Skin epidermis (tissue), 12 donors: Measurements from ENCODE around the gene ECEL1.
"Not testable (repeated sequence)": the region's sequence is repeated elsewhere in the genome, so short reads cannot be mapped to it uniquely, and the experiment has no call there.

ENCODE experiments used
- H3K27ac ChIP-seq, 21 experiments: fragments of 200-600 bp; sonication (generic) in 11 of 21; one replicate each; pipeline ENCODE4 v1.5.0; 2020; ENCODE audit warnings: mild to moderate bottlenecking in 3 of 21, inconsistent platforms in 2 of 21, moderate library complexity in 2 of 21
- H3K4me3 ChIP-seq, 7 experiments: fragments of 200-600 bp; sonication (generic) in 2 of 7; one replicate each; pipeline ENCODE4 v1.5.0; 2020; ENCODE audit warnings: inconsistent platforms in 2 of 7, mild to moderate bottlenecking in 2 of 7, moderate library complexity in 1 of 7

The ECEL1 gene

DNA sequence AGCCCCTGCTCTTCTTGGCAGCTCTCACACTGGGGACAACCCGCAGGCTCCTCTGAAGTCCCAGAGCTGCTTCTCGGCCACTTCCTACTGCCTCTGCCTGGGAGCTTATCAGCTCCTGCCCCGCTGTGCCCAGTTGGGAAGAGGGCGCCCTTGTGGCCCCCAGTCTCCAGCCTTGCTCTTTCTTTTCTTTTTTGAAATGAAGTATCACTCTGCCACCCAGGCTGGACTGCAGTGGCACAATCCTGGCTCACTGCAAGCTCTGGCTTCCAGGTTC lies 52.3 kb downstream of the ECEL1 start:
- H3K27ac ChIP-seq: no peak overlapping the region
- no peak overlapping the region for H3K4me3 ChIP-seq

DNA sequence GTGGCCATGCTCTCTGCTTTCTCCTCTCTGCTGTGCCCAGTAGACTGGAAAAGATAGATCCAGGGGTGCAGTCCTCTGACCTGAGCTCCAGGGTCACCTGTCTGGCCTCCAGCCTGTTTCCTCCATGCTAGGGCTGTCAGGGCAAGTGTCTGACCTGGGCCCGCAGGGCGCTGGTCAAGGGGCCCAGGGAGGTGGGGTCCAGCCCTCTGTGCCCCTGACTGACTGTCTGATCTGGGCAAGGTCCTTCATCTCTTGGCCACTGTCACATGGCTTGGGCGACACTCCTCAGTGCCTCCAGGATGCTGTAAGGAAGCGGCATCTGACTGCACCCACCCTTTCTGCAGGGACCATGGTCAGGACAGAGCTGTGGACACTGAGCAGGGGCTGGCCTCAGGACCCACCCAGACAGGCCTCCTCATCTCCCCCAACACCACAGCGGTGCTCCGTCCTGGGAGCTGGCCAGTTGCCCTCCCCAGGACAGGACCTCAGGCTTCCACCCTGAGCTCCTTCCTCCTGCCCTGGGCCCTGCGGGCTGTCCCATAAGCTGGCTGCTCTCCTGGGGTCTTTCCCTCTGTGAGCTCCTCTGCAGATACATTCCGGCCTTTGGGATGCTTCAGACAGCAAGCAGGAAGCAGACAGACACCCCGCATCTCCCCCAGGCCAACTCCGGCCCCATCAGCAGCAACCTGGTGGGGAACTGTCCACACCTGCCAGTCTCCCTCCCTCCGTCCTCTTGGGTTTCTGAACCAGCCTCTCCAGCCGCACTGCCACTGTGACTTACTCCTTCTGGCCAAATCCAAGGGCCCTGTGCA lies 52.9 kb downstream of the ECEL1 start:
- no peak overlapping the region for H3K27ac ChIP-seq
- H3K4me3 ChIP-seq: no peak overlapping the region

DNA sequence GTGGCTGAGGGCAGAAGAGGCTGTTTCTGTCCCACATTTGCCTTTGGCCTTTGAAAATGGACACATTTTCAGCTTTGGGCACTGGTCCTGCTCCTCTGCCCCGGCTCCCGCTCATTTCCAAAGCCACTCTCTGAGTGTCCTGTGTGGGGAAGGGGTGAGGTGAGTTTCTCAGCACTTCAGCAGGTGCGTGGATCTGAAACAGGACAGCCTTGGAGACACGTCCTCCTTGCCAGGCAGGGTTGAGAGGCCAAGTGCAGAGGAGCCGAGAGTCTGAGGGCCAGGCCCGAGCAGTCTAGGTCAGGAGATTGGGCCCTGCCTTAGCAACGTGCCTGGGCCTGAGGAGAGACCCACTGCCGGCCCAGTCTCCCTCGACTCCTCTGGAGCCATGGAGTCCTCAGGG lies 53.5 kb downstream of the ECEL1 start:
- Histone ChIP-seq H3K27ac (no peak overlapping the region), H3K4me3 (no peak overlapping the region)

DNA sequence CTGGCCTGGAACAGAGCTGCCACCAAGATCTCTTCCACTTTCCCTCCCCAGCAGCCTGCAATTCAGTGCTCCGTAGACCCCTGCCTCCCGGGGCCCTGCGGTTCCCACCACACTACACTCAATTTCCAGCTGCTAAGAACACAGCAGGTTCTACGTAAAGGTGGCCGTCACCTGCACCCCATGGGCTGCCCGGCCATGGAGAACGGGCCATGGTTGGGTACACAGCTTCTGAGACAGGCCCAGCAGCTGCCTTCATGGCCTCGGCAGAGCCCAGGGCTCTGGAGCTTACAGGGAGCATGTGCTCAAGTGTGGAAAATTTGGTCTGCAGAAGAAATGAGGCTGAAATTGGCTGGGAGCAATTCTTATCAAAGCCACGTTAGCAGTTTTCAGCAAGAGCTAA lies 54.0 kb downstream of the ECEL1 start:
- H3K27ac ChIP-seq, H3K4me3 ChIP-seq: not testable (repeated sequence)

DNA sequence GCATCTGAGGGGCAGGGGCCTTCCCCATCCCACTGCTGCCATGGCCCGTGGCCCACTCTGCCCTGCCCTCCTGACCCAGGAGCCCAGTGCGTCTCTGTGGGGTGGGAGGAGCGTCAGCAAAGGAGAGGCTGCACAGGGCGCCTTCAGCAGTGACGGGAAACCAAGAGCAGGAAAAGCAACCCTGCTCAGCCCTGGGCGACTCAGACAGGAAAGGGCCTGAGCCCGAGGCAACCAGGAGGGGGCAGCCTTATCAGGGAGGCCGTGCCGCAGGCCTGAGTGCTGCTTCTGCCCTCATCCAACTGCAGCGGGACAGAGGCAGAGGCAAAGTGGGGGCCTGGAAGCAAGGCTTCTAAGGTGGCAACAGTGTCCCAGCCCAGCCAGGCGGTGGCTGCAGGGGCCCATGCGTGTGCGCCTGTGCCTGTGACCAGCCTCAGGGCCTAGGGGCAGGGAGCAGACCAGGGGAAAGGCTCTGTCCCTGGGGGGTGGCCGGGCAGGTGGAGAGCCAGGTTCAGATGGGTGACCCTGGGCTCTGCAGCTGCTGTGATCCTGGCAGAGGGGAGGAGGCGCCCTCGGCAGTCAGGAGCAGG lies 54.9 kb downstream of the ECEL1 start:
- Histone ChIP-seq H3K27ac (no peak overlapping the region), H3K4me3 (no peak overlapping the region)

DNA sequence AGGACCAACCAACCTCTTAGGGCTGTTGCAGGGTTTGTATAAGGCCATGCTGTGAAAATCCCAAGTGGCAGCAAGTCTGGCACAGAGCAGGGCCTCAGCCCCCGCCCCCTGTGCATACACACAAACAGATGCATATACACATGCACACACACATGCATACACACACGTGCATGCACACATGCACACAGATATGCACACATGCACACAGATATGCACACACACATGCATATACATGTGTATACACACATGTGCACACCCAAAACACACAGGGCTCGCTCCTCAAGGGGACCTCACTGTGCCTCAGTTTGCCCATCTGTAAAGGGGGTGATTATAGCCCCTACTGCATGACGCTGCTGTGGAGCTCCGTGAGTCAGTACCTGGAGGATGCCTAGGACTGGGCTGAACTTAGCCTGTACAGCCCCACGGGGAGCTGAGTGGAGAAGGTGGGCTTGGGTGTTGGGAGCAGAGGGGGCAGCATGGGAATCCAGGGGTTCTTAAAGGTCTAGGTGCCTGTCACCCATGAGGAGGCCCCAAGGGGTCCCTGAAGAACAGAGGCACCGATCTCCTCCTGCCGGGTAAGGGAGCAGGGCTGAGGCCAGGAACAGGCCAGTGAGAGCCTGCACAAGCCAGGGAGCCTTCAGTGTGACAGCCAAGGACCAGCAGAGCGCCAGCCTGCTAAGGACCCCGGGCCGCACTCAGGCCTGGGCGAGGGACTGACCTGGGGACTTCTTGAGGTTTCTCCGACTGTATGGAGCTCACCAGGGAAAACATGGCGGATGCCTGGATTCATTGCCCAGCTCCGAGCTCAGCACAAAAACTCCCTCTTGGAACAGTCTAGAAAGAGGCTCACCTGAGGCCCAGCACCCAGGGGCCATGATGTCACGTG lies 55.7 kb downstream of the ECEL1 start:
- Histone ChIP-seq H3K4me3 (no peak overlapping the region), H3K27ac (no peak overlapping the region)
